ENCODE results near the gene ACTR3. TPM values are rescaled to one million over a fixed set of nuclear protein-coding genes. Genes with fewer than 3 reads are reported as not detected.
A peak's percentile ranks its signal among the peaks of the same experiment; 100 is the strongest.

ACTR3 gene
- total RNA-seq, 2 donors from 2014 or later: 142 to 177 TPM

DNA sequence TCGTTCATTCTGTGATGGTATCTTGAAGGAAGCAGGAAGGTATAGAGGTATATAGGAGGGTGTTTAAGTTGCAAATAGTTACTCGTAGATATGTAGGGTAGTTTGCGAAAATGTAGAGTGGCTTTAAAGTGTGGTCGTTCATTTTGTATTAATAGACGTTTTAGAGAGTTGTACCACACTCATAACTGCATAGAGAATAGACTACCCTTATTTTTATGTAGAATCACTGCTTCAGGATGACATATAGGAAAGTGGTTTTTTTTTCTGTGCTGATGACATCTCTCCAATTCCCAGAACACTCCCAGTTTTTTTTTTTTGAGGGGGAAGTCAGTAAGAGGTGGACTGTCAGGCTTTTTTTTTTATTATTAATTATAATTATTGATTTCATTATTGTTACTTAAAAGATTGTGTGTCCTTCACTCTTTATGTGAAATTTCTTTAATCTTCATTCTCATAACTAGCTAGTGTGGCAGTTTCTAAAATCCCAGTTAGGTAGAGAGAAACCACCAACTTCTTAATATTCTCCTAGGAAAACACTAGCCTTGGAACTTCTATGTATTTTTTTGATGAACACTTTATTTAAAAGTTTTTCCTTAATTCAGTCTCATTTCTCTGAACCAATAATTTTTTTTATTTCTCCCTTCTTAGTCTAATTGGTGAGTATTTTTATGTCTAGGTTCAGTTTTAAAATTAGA, 1.5 kb downstream of the ACTR3 start:
- Histone ChIP-seq H3K4me3 (peak overlapping the region; percentile 93), H3K9me3 (no peaks in the 10 kb centered on the region), H3K4me1 (ENCODE audit: control insufficient read depth in 1 of 2, low read depth in 2 of 2) (peaks cover 39 to 62% of the 10 kb centered on the region in 2 donors), H3K27me3 (replicated peaks; ENCODE audit: insufficient read depth) (no peaks in the 10 kb centered on the region), H3K27ac (peak overlapping the region; percentile 99 to 100), H3K36me3 (no peaks in the 10 kb centered on the region)
- DNase-seq (ENCODE audit: low spot score): no peak
- no peak for ATAC-seq (ENCODE audit: insufficient number of reproducible peaks, low FRiP score, low read depth)
- TF ChIP-seq, protein P1, sequence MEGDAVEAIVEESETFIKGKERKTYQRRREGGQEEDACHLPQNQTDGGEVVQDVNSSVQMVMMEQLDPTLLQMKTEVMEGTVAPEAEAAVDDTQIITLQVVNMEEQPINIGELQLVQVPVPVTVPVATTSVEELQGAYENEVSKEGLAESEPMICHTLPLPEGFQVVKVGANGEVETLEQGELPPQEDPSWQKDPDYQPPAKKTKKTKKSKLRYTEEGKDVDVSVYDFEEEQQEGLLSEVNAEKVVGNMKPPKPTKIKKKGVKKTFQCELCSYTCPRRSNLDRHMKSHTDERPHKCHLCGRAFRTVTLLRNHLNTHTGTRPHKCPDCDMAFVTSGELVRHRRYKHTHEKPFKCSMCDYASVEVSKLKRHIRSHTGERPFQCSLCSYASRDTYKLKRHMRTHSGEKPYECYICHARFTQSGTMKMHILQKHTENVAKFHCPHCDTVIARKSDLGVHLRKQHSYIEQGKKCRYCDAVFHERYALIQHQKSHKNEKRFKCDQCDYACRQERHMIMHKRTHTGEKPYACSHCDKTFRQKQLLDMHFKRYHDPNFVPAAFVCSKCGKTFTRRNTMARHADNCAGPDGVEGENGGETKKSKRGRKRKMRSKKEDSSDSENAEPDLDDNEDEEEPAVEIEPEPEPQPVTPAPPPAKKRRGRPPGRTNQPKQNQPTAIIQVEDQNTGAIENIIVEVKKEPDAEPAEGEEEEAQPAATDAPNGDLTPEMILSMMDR (IDR thresholded peaks at IDR 0.05): no peak

DNA sequence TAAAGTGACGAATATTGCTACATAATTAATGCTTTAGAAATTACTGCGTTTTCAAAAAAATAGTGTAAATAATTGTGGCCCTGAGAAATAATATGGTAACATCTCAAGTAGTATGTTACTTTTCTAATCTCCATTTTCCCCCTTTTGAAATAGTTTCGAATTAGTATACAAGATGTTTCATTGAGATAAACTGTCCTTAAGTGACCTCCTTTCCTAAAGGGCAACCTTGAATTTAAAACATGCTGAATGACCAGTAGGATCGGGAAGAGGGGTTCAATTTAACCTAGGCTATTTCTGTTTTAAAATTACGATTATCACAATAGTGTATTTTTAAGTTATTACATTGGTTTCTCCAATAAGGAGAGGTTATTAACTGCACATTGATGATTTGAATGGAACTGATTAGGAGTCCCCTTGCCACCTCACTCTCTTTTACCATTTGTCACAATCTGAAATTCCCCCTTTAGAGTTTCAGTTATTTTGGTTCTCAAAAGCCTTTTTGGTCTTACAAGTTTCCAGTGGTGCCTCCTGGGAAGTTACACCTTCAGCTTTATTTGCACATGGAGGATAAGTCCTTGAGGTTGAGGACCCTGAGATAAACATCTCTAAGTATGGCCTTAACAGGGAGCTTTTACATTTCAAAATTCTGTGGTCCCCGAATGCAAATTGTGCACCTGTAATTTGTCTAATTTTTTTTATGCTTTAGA, 2.3 kb downstream of the ACTR3 start:
- Histone ChIP-seq H3K27me3 (replicated peaks; ENCODE audit: insufficient read depth) (no peaks in the 10 kb centered on the region), H3K27ac (peak overlapping the region; percentile 99 to 100), H3K36me3 (no peaks in the 10 kb centered on the region), H3K4me3 (peak overlapping the region; percentile 93), H3K4me1 (ENCODE audit: control insufficient read depth in 1 of 2, low read depth in 2 of 2) (peaks cover 46 to 66% of the 10 kb centered on the region in 2 donors), H3K9me3 (no peaks in the 10 kb centered on the region)
- no peak for ATAC-seq (ENCODE audit: insufficient number of reproducible peaks, low FRiP score, low read depth)
- TF ChIP-seq, protein P1 (IDR thresholded peaks at IDR 0.05): no peak
- no peak for DNase-seq (ENCODE audit: low spot score)

DNA sequence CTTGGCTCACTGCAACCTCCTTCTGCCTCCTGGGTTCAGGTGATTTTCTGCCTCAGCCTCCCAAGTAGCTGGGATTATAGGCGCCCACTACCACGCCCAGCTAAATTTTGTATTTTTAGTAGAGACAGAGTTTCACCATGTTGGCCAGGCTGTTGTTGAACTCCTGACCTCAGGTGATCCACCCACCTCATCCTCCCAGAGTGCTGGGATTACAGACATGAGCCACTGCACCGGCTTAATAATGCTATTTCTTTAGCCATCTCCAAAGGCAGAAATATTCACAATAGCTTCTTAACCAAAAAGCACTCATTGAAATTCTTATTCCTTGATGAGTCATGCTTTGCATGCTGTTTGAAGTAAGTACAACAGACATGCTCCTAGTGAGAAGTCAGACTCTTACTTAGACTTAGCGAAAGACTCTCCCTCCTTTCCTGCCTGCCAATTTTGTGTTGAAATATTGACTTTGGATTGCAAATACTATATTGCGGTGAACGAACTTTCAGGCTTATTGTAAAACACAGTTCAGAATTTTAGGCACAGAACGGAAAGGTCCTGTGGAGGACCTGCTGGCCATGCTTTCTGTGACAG, 4.4 kb downstream of the ACTR3 start:
- peak overlapping the region; percentile 45 for H3K4me3 ChIP-seq
- H3K9me3 ChIP-seq: no peaks in the 10 kb centered on the region
- peaks cover 67 to 73% of the 10 kb centered on the region in 2 donors for H3K4me1 ChIP-seq (ENCODE audit: control insufficient read depth in 1 of 2, low read depth in 2 of 2)
- no peak for DNase-seq (ENCODE audit: low spot score)
- no peaks in the 10 kb centered on the region for H3K27me3 ChIP-seq (replicated peaks; ENCODE audit: insufficient read depth)
- TF ChIP-seq, protein P1 (IDR thresholded peaks at IDR 0.05): no peak
- peak overlapping the region; percentile 42 to 99 for H3K27ac ChIP-seq
- peak; percentile 72 for ATAC-seq (ENCODE audit: insufficient number of reproducible peaks, low FRiP score, low read depth)
- no peaks in the 10 kb centered on the region for H3K36me3 ChIP-seq

DNA sequence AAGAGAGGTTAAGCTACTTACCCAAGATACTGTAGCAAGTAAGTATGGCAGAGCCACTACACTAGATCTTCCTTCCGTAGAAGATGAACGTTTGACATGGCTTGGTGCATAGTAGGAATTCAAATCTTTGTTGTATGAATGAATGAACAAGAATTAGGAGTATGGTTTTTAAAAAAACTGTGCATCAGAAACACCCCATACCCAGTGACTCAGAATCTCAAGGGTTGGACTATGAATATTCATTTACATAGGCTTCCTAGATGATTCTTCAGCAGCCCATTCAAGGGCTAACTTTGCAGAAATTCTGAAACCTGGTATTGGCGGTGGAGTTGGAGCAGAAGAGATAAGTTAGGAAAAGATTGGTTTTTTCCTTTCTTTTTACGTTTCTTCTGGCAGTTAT, 5.4 kb downstream of the ACTR3 start:
- H3K4me1 ChIP-seq (ENCODE audit: control insufficient read depth in 1 of 2, low read depth in 2 of 2): peaks cover 78 to 84% of the 10 kb centered on the region in 2 donors
- ATAC-seq (ENCODE audit: insufficient number of reproducible peaks, low FRiP score, low read depth) (no peak), DNase-seq (ENCODE audit: low spot score) (no peak)
- H3K9me3 ChIP-seq: no peaks in the 10 kb centered on the region
- H3K4me3 ChIP-seq: peak overlapping the region; percentile 45
- TF ChIP-seq, protein P1 (IDR thresholded peaks at IDR 0.05): no peak
- H3K27me3 ChIP-seq (replicated peaks; ENCODE audit: insufficient read depth): no peaks in the 10 kb centered on the region
- H3K36me3 ChIP-seq: no peaks in the 10 kb centered on the region
- H3K27ac ChIP-seq: peak overlapping the region in 1 of 2 donors; percentile 99
